ENCODE results near the gene GPR12.
A peak's percentile ranks its signal among the peaks of the same experiment; 100 is the strongest.

The GPR12 gene

GRCh38 chr13:26759907-26760831 is at the start of gene GPR12:
GPR12 (minus strand) TSS chr13:26760786; CDS start chr13:26759827, 959 bp downstream.
- no peak for DNase-seq

GRCh38 chr13:26810095-26810494 is 49.5 kb upstream of the GPR12 start:
- DNase-seq, result no peak

GRCh38 chr13:26806891-26807290 is 46.3 kb upstream of the GPR12 start:
- no peak for DNase-seq

- no peak for DNase-seq
These were observed 27.4 kb upstream of the GPR12 start for GRCh38 chr13:26787961-26788360.

GRCh38 chr13:26786651-26787295 is 26.2 kb upstream of the GPR12 start:
- peak in 1 of 2 experiments; percentile 1 for DNase-seq

GRCh38 chr13:26785838-26786630 is 25.4 kb upstream of the GPR12 start:
- peak; percentile 31 to 40 for DNase-seq

GRCh38 chr13:26784704-26785639 is 24.4 kb upstream of the GPR12 start:
- peak; percentile 13 to 22 for DNase-seq

- DNase-seq, result no peak
These were observed 19.8 kb upstream of the GPR12 start for GRCh38 chr13:26780411-26780810.

- no peak for DNase-seq
These were observed 18.7 kb upstream of the GPR12 start for GRCh38 chr13:26779321-26779720.

- DNase-seq, result no peak
These were observed 11.9 kb upstream of the GPR12 start for GRCh38 chr13:26772531-26772930.

GRCh38 chr13:26771796-26772195 is 11.2 kb upstream of the GPR12 start:
- DNase-seq, result no peak

GRCh38 chr13:26762745-26763345 is 2.3 kb upstream of the GPR12 start:
- no peak for DNase-seq

GRCh38 chr13:26760832-26761582 is 421 bp upstream of the GPR12 start:
- DNase-seq, result no peak

GRCh38 chr13:26759249-26759906 is 1.2 kb downstream of the GPR12 start:
- no peak for DNase-seq

- no peak for DNase-seq
These were observed 2.0 kb downstream of the GPR12 start for GRCh38 chr13:26758496-26759157.

- DNase-seq, result no peak
These were observed 3.6 kb downstream of the GPR12 start for GRCh38 chr13:26756961-26757360.

GRCh38 chr13:26752671-26753070 is 7.9 kb downstream of the GPR12 start:
- no peak for DNase-seq

GRCh38 chr13:26749905-26750304 is 10.7 kb downstream of the GPR12 start:
- no peak for DNase-seq

GRCh38 chr13:26749285-26749684 is 11.3 kb downstream of the GPR12 start:
- no peak for DNase-seq

- DNase-seq, result no peak
These were observed 12.9 kb downstream of the GPR12 start for GRCh38 chr13:26747706-26748105.

All from Kasumi-1 (cell line).